ENCODE data around the gene TPPP3. TPM values are rescaled to one million over a fixed set of nuclear protein-coding genes. Genes with fewer than 3 reads are reported as not detected.
"Not testable (repeated sequence)": the region's sequence is repeated elsewhere in the genome, so short reads cannot be mapped to it uniquely, and the experiment has no call there.

Gene TPPP3
- total RNA-seq, 2 donors from 2014 or later: not detected

GRCh38 chr16:67387479-67388079 is 5.7 kb downstream of the TPPP3 start:
- Mint-ChIP-seq H3K9me3 (no peaks in the 10 kb centered on the region), H3K27ac (no peak overlapping the region)
- DNase-seq (ENCODE audit: low spot score in 2 of 2): no peak

GRCh38 chr16:67386861-67387455 is 6.3 kb downstream of the TPPP3 start:
- no peaks in the 10 kb centered on the region for H3K9me3 Mint-ChIP-seq

More at GRCh38 chr16:67387479-67388079, 5.7 kb downstream of the TPPP3 start:
- no peak for ATAC-seq
- no peaks in the 10 kb centered on the region for H3K36me3 Mint-ChIP-seq

GRCh38 chr16:67384778-67385510 is 8.4 kb downstream of the TPPP3 start:
- Mint-ChIP-seq H3K9me3 (no peaks in the 10 kb centered on the region), H3K27ac (no peak overlapping the region), H3K36me3 (no peaks in the 10 kb centered on the region)
- DNase-seq (ENCODE audit: low spot score in 2 of 2): no peak
- peak in 1 of 2 donors; percentile 34 for ATAC-seq

More at GRCh38 chr16:67386861-67387455, 6.3 kb downstream of the TPPP3 start:
- H3K36me3 Mint-ChIP-seq: no peaks in the 10 kb centered on the region
- ATAC-seq (no peak), DNase-seq (ENCODE audit: low spot score in 2 of 2) (no peak)
- H3K27ac Mint-ChIP-seq: no peak overlapping the region

GRCh38 chr16:67383284-67383683 is 10.0 kb downstream of the TPPP3 start:
- no peak for ATAC-seq
- no peak for DNase-seq (ENCODE audit: low spot score in 2 of 2)
- H3K27ac Mint-ChIP-seq: no peak overlapping the region

GRCh38 chr16:67378642-67379041 is 14.7 kb downstream of the TPPP3 start:
- Mint-ChIP-seq H3K36me3 (no peaks in the 10 kb centered on the region), H3K9me3 (no peaks in the 10 kb centered on the region), H3K27ac (no peak overlapping the region)
- ATAC-seq (no peak), DNase-seq (ENCODE audit: low spot score in 2 of 2) (no peak)

More at GRCh38 chr16:67383284-67383683, 10.0 kb downstream of the TPPP3 start:
- no peaks in the 10 kb centered on the region for H3K9me3 Mint-ChIP-seq
- H3K36me3 Mint-ChIP-seq: no peaks in the 10 kb centered on the region

GRCh38 chr16:67376012-67376411 is 17.3 kb downstream of the TPPP3 start:
- ATAC-seq; H3K27ac Mint-ChIP-seq; DNase-seq (ENCODE audit: low spot score in 2 of 2); H3K36me3 Mint-ChIP-seq; H3K9me3 Mint-ChIP-seq: not testable (repeated sequence)

- H3K36me3 Mint-ChIP-seq: no peaks in the 10 kb centered on the region
- no peak overlapping the region for H3K27ac Mint-ChIP-seq
- ATAC-seq: no peak
- no peaks in the 10 kb centered on the region for H3K9me3 Mint-ChIP-seq
- no peak for DNase-seq (ENCODE audit: low spot score in 2 of 2)
These were observed 20.6 kb downstream of the TPPP3 start for GRCh38 chr16:67372664-67373063.

- Mint-ChIP-seq H3K36me3 (no peaks in the 10 kb centered on the region), H3K9me3 (no peaks in the 10 kb centered on the region), H3K27ac (no peak overlapping the region)
- DNase-seq (ENCODE audit: low spot score in 2 of 2) (no peak), ATAC-seq (no peak)
These were observed 22.6 kb downstream of the TPPP3 start for GRCh38 chr16:67370661-67371060.

GRCh38 chr16:67364600-67365235 is 28.6 kb downstream of the TPPP3 start:
- H3K36me3 Mint-ChIP-seq: no peaks in the 10 kb centered on the region
- no peaks in the 10 kb centered on the region for H3K9me3 Mint-ChIP-seq
- no peak for DNase-seq (ENCODE audit: low spot score in 2 of 2)
- H3K27ac Mint-ChIP-seq: peak overlapping the region in 1 of 2 donors; percentile 63
- ATAC-seq: no peak

GRCh38 chr16:67361038-67361437 is 32.3 kb downstream of the TPPP3 start:
- no peaks in the 10 kb centered on the region for H3K36me3 Mint-ChIP-seq
- H3K27ac Mint-ChIP-seq: no peak overlapping the region
- DNase-seq (ENCODE audit: low spot score in 2 of 2) (no peak), ATAC-seq (no peak)
- no peaks in the 10 kb centered on the region for H3K9me3 Mint-ChIP-seq

GRCh38 chr16:67359540-67360269 is 33.6 kb downstream of the TPPP3 start:
- not testable (repeated sequence) for DNase-seq (ENCODE audit: low spot score in 2 of 2); H3K9me3 Mint-ChIP-seq; H3K27ac Mint-ChIP-seq; H3K36me3 Mint-ChIP-seq
- peak in 1 of 2 donors; percentile 48 for ATAC-seq

- no peaks in the 10 kb centered on the region for H3K36me3 Mint-ChIP-seq
- no peak overlapping the region for H3K27ac Mint-ChIP-seq
- H3K9me3 Mint-ChIP-seq: no peaks in the 10 kb centered on the region
- ATAC-seq (no peak), DNase-seq (ENCODE audit: low spot score in 2 of 2) (no peak)
These were observed 35.7 kb downstream of the TPPP3 start for GRCh38 chr16:67357561-67357960.

- Mint-ChIP-seq H3K36me3 (no peaks in the 10 kb centered on the region), H3K27ac (no peak overlapping the region)
These were observed 36.9 kb downstream of the TPPP3 start for GRCh38 chr16:67356396-67356795.

GRCh38 chr16:67352463-67352862 is 40.8 kb downstream of the TPPP3 start:
- ATAC-seq; H3K9me3 Mint-ChIP-seq; DNase-seq (ENCODE audit: low spot score in 2 of 2); H3K36me3 Mint-ChIP-seq; H3K27ac Mint-ChIP-seq: not testable (repeated sequence)

More at GRCh38 chr16:67356396-67356795, 36.9 kb downstream of the TPPP3 start:
- H3K9me3 Mint-ChIP-seq: no peaks in the 10 kb centered on the region
- ATAC-seq (no peak), DNase-seq (ENCODE audit: low spot score in 2 of 2) (no peak)

- DNase-seq (ENCODE audit: low spot score in 2 of 2) (no peak), ATAC-seq (no peak)
- Mint-ChIP-seq H3K27ac (no peak overlapping the region), H3K9me3 (no peaks in the 10 kb centered on the region), H3K36me3 (no peaks in the 10 kb centered on the region)
These were observed 43.0 kb downstream of the TPPP3 start for GRCh38 chr16:67350324-67350723.

- peak; percentile 51 to 63 for ATAC-seq
- Mint-ChIP-seq H3K9me3 (no peaks in the 10 kb centered on the region), H3K36me3 (no peaks in the 10 kb centered on the region), H3K27ac (no peak overlapping the region)
- no peak for DNase-seq (ENCODE audit: low spot score in 2 of 2)
These were observed 44.1 kb downstream of the TPPP3 start for GRCh38 chr16:67349172-67349571.

Measured in activated naive CD4-positive, alpha-beta T cell treated with anti-CD3 and anti-CD28 coated beads, Interleukin-2, amount 50 U/mL, for 72 hours (primary cell).